A549 (cell line): Measurements from ENCODE around the gene RXRA. TPM values are rescaled to one million over a fixed set of nuclear protein-coding genes. Genes with fewer than 3 reads are reported as not detected.

Experiments used
- ATAC-seq, 2 experiments: fragments of 200-7000 bp in 1 of 2; fragments of >200 bp in 1 of 2; cut with Nextera tagmentation in 1 of 2; cut with Tn5 transposase in 1 of 2; 3 replicates each; pipeline versions ENCODE4 v1.8.0 to v1.9.1; 2018 to 2020; ENCODE audit warnings: mild to moderate bottlenecking in 1 of 2, moderate library complexity in 1 of 2
- CTCF ChIA-PET: fragments of 300-600 bp; sonication (Branson Sonifier 250); formaldehyde crosslinking; extraction: SDS; loops from one replicate; lab custom pipeline; 2021; ENCODE audit warnings: antibody characterized with exemption, inconsistent platforms; lab: Yijun Ruan, JAX
- POLR2A ChIA-PET: fragments of 350-600 bp; formaldehyde crosslinking; extraction: SDS; loops from one replicate; lab custom pipeline; 2021; ENCODE audit warnings: antibody characterized with exemption, inconsistent platforms; lab: Yijun Ruan, JAX
- DNase-seq, 2 experiments: peaks; one replicate each; pipeline versions ENCODE4 v3.0.0 to v3.0.0-alpha.2; 2011 to 2016; ENCODE audit warnings: low read depth in 1 of 2, low spot score in 1 of 2
- FAIRE-seq: peaks from 2 replicates; lab custom pipeline; 2011; peaks lifted over from hg19 to GRCh38; lab: Jason Lieb, UNC
- H3K27ac ChIP-seq, 2 experiments: fragments of >200 bp; sonication (Bioruptor Twin); formaldehyde crosslinking; 3 replicates each; pipeline ENCODE4 v1.5.1; 2016 to 2017
- H3K4me1 ChIP-seq: fragments of >200 bp; sonication (Bioruptor Twin); formaldehyde crosslinking; 3 replicates; pipeline ENCODE4 v1.6.1; 2016
- H3K4me2 ChIP-seq: fragments of >200 bp; sonication (Bioruptor Twin); formaldehyde crosslinking; 3 replicates; pipeline ENCODE4 v1.6.1; 2016
- H3K4me3 ChIP-seq: fragments of >200 bp; sonication (Bioruptor Twin); formaldehyde crosslinking; 3 replicates; pipeline ENCODE4 v1.5.1; 2016
- H3K9me3 ChIP-seq: fragments of >200 bp; sonication (Bioruptor Twin); formaldehyde crosslinking; 3 replicates; pipeline ENCODE4 v1.6.1; 2016
- BHLHE40 ChIP-seq: IDR thresholded peaks from 2 replicates; pipeline ENCODE4 v1.6.1; 2012; ENCODE audit warnings: low read depth, low read length, inconsistent platforms
- CEBPB ChIP-seq, 2 experiments: fragments of >200 bp in 1 of 2; sonication (Bioruptor Twin) in 1 of 2; formaldehyde crosslinking in 1 of 2; IDR thresholded peaks; 2 replicates each; pipeline ENCODE4 v1.6.1; 2012 to 2016
- CHD4 ChIP-seq: fragments of 200-600 bp; sonication (generic); IDR thresholded peaks from 2 replicates; pipeline ENCODE4 v1.6.1; 2016; ENCODE audit warnings: antibody characterized with exemption, mild to moderate bottlenecking, borderline replicate concordance
- EHMT2 ChIP-seq: fragments of 200-600 bp; sonication (generic); IDR thresholded peaks from 2 replicates; pipeline ENCODE4 v1.6.1; 2016; ENCODE audit warnings: antibody characterized with exemption, low read depth, mild to moderate bottlenecking, moderate library complexity
- ESRRA ChIP-seq: fragments of 150-350 bp; IDR thresholded peaks from 2 replicates; pipeline ENCODE4 v1.6.1; 2014; ENCODE audit warnings: mild to moderate bottlenecking, low read length, borderline replicate concordance
- FOSB ChIP-seq: fragments of 250-450 bp; sonication (Bioruptor Pico); IDR thresholded peaks from 2 replicates; pipeline ENCODE4 v1.5.0; 2020; ENCODE audit warnings: mild to moderate bottlenecking, moderate library complexity
- FOSL2 ChIP-seq, 2 experiments: fragments of 450-650 bp in 1 of 2; fragments of >200 bp in 1 of 2; sonication (Bioruptor Twin) in 1 of 2; formaldehyde crosslinking; IDR thresholded peaks; 2 replicates each; pipeline versions ENCODE4 v1.5.0 to v1.6.1; 2016 to 2020; ENCODE audit warnings: mild to moderate bottlenecking in 1 of 2, moderate library complexity in 1 of 2
- HOXB13 ChIP-seq: fragments of 250-450 bp; sonication (Bioruptor Pico); IDR thresholded peaks from 2 replicates; pipeline ENCODE4 v1.5.0; 2020; ENCODE audit warnings: low read depth, mild to moderate bottlenecking, moderate library complexity
- JUNB ChIP-seq: fragments of >200 bp; sonication (Bioruptor Twin); formaldehyde crosslinking; IDR thresholded peaks from 2 replicates; pipeline ENCODE4 v1.6.1; 2016
- KDM1A ChIP-seq: fragments of 200-600 bp; sonication (generic); IDR thresholded peaks from 2 replicates; pipeline ENCODE4 v1.6.1; 2016; ENCODE audit warnings: low read depth, mild to moderate bottlenecking
- MAFK ChIP-seq: fragments of 450-650 bp; IDR thresholded peaks from 2 replicates; pipeline ENCODE4 v1.6.1; 2014; ENCODE audit not compliant: partially characterized antibody
- MYC ChIP-seq: IDR thresholded peaks from 2 replicates; pipeline ENCODE4 v1.6.1; 2012; ENCODE audit warnings: mild to moderate bottlenecking, inconsistent platforms, low read length, improper control_type of control experiment, borderline replicate concordance
- NFE2L2 ChIP-seq: fragments of 150-350 bp; conservative IDR thresholded peaks from 2 replicates; pipeline ENCODE4 v1.6.1; 2014; ENCODE audit warnings: low read length
- NR3C1 ChIP-seq: fragments of >200 bp; sonication (Bioruptor Twin); formaldehyde crosslinking; IDR thresholded peaks from 3 replicates; pipeline ENCODE4 v1.6.1; 2017
- POLR2AphosphoS2 ChIP-seq: conservative IDR thresholded peaks from 2 replicates; pipeline ENCODE4 v1.6.1; 2012; ENCODE audit warnings: low read length, improper control_type of control experiment, inconsistent platforms
- RARB ChIP-seq: fragments of 250-450 bp; sonication (Bioruptor Pico); IDR thresholded peaks from 2 replicates; pipeline ENCODE4 v1.8.0; 2021; ENCODE audit warnings: mild to moderate bottlenecking, moderate library complexity
- RCOR1 ChIP-seq: fragments of 150-350 bp; IDR thresholded peaks from 2 replicates; pipeline ENCODE4 v1.6.1; 2014; ENCODE audit warnings: antibody characterized with exemption, low read length, low read depth
- RFX5 ChIP-seq: fragments of 450-650 bp; IDR thresholded peaks from 2 replicates; pipeline ENCODE4 v1.7.1; 2014; ENCODE audit warnings: antibody characterized with exemption, mild to moderate bottlenecking, moderate library complexity
- RNF2 ChIP-seq: fragments of 200-600 bp; sonication (generic); IDR thresholded peaks from 2 replicates; pipeline ENCODE4 v1.6.1; 2016; ENCODE audit warnings: low read depth, mild to moderate bottlenecking, antibody characterized with exemption, moderate library complexity, borderline replicate concordance
- SMC3 ChIP-seq: fragments of >200 bp; sonication (Bioruptor Twin); formaldehyde crosslinking; IDR thresholded peaks from 3 replicates; pipeline ENCODE4 v1.6.1; 2018; ENCODE audit warnings: inconsistent platforms
- TFCP2L1 ChIP-seq: fragments of 250-450 bp; sonication (Bioruptor Pico); IDR thresholded peaks from 2 replicates; pipeline ENCODE4 v1.5.0; 2021; ENCODE audit warnings: mild to moderate bottlenecking
- TP53 ChIP-seq: fragments of 250-450 bp; sonication (Bioruptor Pico); IDR thresholded peaks from 2 replicates; pipeline ENCODE4 v1.5.0; 2021; ENCODE audit warnings: mild to moderate bottlenecking, moderate library complexity
- ZFP36 ChIP-seq: fragments of 450-650 bp; IDR thresholded peaks from 2 replicates; pipeline ENCODE4 v1.6.1; 2014; ENCODE audit warnings: borderline replicate concordance; ENCODE audit not compliant: partially characterized antibody
- ZSCAN20 ChIP-seq: fragments of 250-450 bp; sonication (Bioruptor Pico); IDR thresholded peaks from 2 replicates; pipeline ENCODE4 v1.8.0; 2022; ENCODE audit warnings: mild to moderate bottlenecking, moderate library complexity
- WGBS: methylation state at CpG from one replicate; pipeline ENCODE4 v1.1.6; 2017; ENCODE audit errors: missing lambda C conversion rate; 5-methylcytosine and 5-hydroxymethylcytosine counted together
- polyA plus RNA-seq, 4 experiments: library from polyadenylated mRNA; depleted of rRNA in 3 of 4; stranded (reverse); fragments of >200 nt; fragmentation: RNase III in 1 of 4; extraction: RNeasy Plus Mini Kit Qiagen cat#74134 plus additional on column Dnase treatment in 1 of 4; gene quantifications; 2 replicates in 3 of 4; 3 replicates in 1 of 4; pipeline ENCODE4 v1.2.3, GENCODE V29; 2011 to 2017
- TF ChIP-seq, protein P1 (sequence below): IDR thresholded peaks from 2 replicates; pipeline ENCODE4 v1.6.1; 2012
- TF ChIP-seq, protein P2 (sequence below): IDR thresholded peaks from 2 replicates; pipeline ENCODE4 v1.6.1; 2012
- TF ChIP-seq, protein P3 (sequence below): IDR thresholded peaks from 2 replicates; pipeline ENCODE4 v1.6.1; 2012; ENCODE audit warnings: low read depth, borderline replicate concordance
- TF ChIP-seq, protein P4 (sequence below): fragments of 450-650 bp; IDR thresholded peaks from 2 replicates; pipeline ENCODE4 v1.6.1; 2014; ENCODE audit warnings: antibody characterized with exemption

RXRA gene
- polyA plus RNA-seq, 2 of the 4 experiments (the other 2 are of a cell fraction) = 6.6 to 23.9 TPM

DNA sequence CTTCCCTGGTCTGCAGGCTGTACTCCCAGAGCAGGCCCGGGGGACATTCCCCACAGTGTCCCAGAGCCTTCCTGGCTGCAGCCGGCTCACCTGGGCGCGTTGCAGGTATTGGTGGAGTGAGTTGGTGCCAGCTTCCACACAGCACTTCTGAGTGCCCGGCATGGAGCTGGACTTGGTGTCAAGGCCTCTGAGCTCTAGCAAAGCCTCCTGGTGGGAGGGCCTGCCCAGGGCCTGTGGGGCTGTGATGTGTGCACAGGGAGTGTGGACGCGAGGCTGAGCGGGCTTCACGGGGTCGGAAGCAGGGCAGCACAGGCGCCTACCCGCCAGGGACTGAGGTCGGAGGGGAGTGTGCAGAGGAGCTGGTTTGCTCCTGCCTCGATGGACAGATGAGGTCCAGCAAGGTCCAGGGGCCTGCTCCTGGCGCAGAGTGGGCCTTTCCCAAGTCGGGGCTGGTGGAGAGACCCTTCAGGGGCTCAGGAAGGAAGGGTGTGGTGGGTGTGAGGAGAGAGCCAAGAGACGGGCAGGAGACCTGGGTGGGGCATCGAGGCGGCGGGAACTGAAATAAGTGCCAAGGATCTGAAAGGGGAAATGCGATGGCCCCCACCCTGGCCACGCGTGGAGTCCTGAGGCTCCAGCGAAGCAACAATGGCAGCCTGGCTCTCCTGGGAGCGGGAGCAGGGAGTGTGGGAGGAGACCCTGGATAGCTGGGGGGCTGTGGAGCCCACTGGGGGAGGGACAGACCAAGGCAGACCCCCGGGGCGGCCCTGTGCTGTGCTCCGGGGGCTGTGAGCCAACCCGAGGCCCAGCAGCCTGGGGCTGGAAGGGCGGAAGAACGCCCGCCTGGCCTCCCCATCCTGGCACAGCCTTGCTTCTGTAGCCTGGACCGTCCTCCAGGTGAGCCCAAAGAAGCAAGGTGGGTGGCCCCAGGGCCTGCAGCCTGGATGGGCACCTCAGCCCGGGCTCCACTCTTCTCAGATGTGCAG lies 78.4 kb downstream of the RXRA start:
- TF ChIP-seq, protein P1, sequence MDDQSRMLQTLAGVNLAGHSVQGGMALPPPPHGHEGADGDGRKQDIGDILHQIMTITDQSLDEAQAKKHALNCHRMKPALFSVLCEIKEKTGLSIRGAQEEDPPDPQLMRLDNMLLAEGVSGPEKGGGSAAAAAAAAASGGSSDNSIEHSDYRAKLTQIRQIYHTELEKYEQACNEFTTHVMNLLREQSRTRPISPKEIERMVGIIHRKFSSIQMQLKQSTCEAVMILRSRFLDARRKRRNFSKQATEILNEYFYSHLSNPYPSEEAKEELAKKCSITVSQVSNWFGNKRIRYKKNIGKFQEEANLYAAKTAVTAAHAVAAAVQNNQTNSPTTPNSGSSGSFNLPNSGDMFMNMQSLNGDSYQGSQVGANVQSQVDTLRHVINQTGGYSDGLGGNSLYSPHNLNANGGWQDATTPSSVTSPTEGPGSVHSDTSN = no peak
- TF ChIP-seq, protein P2, sequence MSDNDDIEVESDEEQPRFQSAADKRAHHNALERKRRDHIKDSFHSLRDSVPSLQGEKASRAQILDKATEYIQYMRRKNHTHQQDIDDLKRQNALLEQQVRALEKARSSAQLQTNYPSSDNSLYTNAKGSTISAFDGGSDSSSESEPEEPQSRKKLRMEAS = no peak
- TF ChIP-seq ESRRA (no peak), KDM1A (no peak), BHLHE40 (no peak), RARB (CRISPR knock-in tag) (no peak), JUNB (no peak), ZSCAN20 (CRISPR knock-in tag) (no peak), RCOR1 (no peak), SMC3 (no peak), NR3C1 (no peak), ZFP36 (no peak), EHMT2 (no peak), POLR2AphosphoS2 (no peak), HOXB13 (CRISPR knock-in tag) (no peak)
- TF ChIP-seq, protein P3, sequence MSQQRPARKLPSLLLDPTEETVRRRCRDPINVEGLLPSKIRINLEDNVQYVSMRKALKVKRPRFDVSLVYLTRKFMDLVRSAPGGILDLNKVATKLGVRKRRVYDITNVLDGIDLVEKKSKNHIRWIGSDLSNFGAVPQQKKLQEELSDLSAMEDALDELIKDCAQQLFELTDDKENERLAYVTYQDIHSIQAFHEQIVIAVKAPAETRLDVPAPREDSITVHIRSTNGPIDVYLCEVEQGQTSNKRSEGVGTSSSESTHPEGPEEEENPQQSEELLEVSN = no peak
- TF ChIP-seq, all 56 proteins: peak for 0
- H3K4me1 ChIP-seq = peaks cover 60% of the 10 kb centered on the region
- ATAC-seq = no peak
- DNase-seq = no peak
- H3K9me3 ChIP-seq = no peaks in the 10 kb centered on the region
- FAIRE-seq = no peak
- H3K4me2 ChIP-seq = no peak overlapping the region; the same call in 2 of the 3 replicates
- CTCF ChIA-PET = interaction anchor here (0.7 to 2.5 kb wide), 6 partner anchors 11 to 233 kb away, joined by 3 to 8 read pairs (median 3); no protein-coding TSS in a partner anchor
- WGBS = 94% methylated on average over 25 of the region's 34 CpGs
- POLR2A ChIA-PET = no interaction called here
- no peak overlapping the region for H3K4me3 ChIP-seq
- peak overlapping the region; percentile 99 to 100 for H3K27ac ChIP-seq

DNA sequence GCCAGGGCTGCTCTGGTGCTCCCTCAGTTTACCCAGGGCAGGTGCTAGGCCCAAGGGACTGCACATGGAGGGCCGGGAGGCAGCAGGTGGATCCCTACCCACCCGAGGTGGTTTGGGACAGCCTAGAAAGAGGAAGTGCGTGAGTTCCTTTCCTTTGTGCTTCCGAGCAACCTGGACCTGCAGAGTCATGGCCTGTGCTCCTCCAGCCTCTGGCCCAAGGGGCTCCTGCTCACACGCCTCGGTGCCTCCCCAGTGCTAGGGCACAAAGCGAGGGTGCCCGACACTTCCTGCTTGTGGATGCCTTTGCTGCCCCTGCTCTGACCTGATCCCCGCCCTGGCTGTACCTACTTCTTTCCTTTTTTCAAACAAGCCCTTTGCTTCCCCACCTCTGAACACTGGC lies 79.3 kb downstream of the RXRA start:
- H3K4me2 ChIP-seq = peak overlapping the region; percentile 85
- ChIA-PET CTCF (interaction anchor here (1.3 to 1.5 kb wide), 2 partner anchors 23 to 29 kb away, joined by 3 read pairs; no protein-coding TSS in a partner anchor), POLR2A (interaction anchor here (0.7 kb wide), 1 partner anchor 60 kb away, joined by 6 read pairs; no protein-coding TSS in a partner anchor)
- DNase-seq = no peak
- H3K4me1 ChIP-seq = peaks cover 69% of the 10 kb centered on the region
- FAIRE-seq = no peak
- WGBS = 89% methylated on average over 6 of the region's 9 CpGs
- TF ChIP-seq TP53 (CRISPR knock-in tag) (0 out of 2 replicates have a peak, but pooled peaks have one; percentile 11), ESRRA (no peak)
- peak overlapping the region; percentile 99 to 100 for H3K27ac ChIP-seq
- no peak for ATAC-seq
- H3K4me3 ChIP-seq = no peak overlapping the region
- no peaks in the 10 kb centered on the region for H3K9me3 ChIP-seq

DNA sequence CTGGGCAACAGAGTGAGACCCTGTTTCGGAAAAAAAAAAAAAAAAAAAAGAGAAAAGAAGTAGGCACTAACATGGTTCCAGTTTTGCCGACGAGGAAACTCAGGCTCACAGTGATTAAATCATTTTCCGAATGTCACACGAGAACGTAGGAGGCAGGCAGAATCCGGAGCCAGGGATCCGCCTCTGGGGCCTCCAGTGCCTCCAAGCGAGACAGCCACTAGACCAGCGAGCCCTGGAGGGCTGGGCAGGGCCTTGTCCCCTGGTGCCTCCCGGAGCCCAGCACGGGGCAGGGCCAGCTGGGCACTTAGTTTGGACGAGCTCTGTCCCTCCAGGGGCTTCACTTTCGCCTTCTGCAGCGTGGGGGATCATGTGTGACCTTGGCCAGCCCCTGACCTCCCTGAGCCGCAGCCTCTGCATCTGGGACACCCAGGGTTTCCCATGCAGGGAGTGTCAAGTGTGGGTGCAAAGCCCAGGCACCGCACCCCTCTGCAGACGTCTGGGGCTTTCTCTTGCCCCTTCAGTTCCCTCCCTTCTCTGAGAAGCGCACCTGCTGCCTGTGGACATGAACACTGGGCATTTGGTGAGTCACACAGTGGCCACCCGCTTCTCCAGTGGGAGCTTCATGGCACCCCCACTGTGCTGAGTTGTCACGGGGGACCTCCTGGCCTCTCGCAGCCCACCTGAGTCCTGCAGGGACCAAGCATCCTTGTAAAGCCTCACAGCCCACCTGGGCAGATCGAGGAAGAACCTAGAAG lies 80.3 kb downstream of the RXRA start:
- ATAC-seq (peak; percentile 17 to 48; a peak in 4 of 6 replicates), DNase-seq (peak; percentile 64 to 66), FAIRE-seq (no peak)
- Histone ChIP-seq H3K9me3 (no peaks in the 10 kb centered on the region), H3K4me3 (peak overlapping the region; percentile 33), H3K27ac (peak overlapping the region; percentile 99 to 100), H3K4me2 (peak overlapping the region; percentile 85), H3K4me1 (peaks cover 79% of the 10 kb centered on the region)
- CTCF ChIA-PET = interaction anchor here (1.0 to 2.7 kb wide), 10 partner anchors 9 to 236 kb away, joined by 3 to 15 read pairs (median 4); no protein-coding TSS in a partner anchor
- POLR2A ChIA-PET = interaction anchor here (0.7 to 1.9 kb wide), 13 partner anchors 19 to 242 kb away, joined by 3 to 12 read pairs (median 6); no protein-coding TSS in a partner anchor
- WGBS = 14% methylated on average over 21 of the region's 23 CpGs
- no peak for TF ChIP-seq FOSB (CRISPR knock-in tag)
- no peak for TF ChIP-seq CHD4
- no peak for TF ChIP-seq RCOR1
- no peak for TF ChIP-seq ZFP36
- peak; percentile 38; the same call in 1 of the 2 replicates for TF ChIP-seq TFCP2L1 (CRISPR knock-in tag)
- TF ChIP-seq BHLHE40 = no peak
- no peak for TF ChIP-seq MYC
- no peak for TF ChIP-seq RFX5
- TF ChIP-seq, protein P4, sequence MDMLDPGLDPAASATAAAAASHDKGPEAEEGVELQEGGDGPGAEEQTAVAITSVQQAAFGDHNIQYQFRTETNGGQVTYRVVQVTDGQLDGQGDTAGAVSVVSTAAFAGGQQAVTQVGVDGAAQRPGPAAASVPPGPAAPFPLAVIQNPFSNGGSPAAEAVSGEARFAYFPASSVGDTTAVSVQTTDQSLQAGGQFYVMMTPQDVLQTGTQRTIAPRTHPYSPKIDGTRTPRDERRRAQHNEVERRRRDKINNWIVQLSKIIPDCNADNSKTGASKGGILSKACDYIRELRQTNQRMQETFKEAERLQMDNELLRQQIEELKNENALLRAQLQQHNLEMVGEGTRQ = no peak
- no peak for TF ChIP-seq RNF2
- TF ChIP-seq ESRRA = no peak; the same call in 1 of the 2 replicates
- no peak for TF ChIP-seq EHMT2
- no peak for TF ChIP-seq KDM1A
- TF ChIP-seq FOSL2 (IDR thresholded peaks at IDR 0.05) = no peak
- peak; percentile 35 for TF ChIP-seq FOSL2 (CRISPR knock-in tag; IDR thresholded peaks at IDR 0.05)
- TF ChIP-seq MAFK = no peak
- no peak for TF ChIP-seq HOXB13 (CRISPR knock-in tag)
- no peak for TF ChIP-seq NFE2L2
- TF ChIP-seq CEBPB (IDR thresholded peaks at IDR 0.05) = no peak
- TF ChIP-seq NR3C1 = no peak
